ENCODE data around the gene RABIF.
"Not testable (repeated sequence)": the region's sequence is repeated elsewhere in the genome, so short reads cannot be mapped to it uniquely, and the experiment has no call there.

GRCh38 chr1:202829223-202829622, 59.7 kb downstream of the RABIF start:
- not testable (repeated sequence) for TF ChIP-seq CTCF (IDR thresholded peaks at IDR 0.05; ENCODE audit: insufficient read depth, low read depth, low read length); EZH2 (IDR thresholded peaks at IDR 0.05; ENCODE audit: insufficient read depth, low read length)
